ENCODE measurements around the gene RGR. TPM values are rescaled to one million over a fixed set of nuclear protein-coding genes. Genes with fewer than 3 reads are reported as not detected.

Gene RGR
- total RNA-seq, 4 donors from 2014 or later = 1.5 to 3.3 (median 2.8) TPM; not detected in 1

GRCh38 chr10:84294766-84295447 lies 50.1 kb downstream of the RGR start:
- no peak for TF ChIP-seq CTCF (IDR thresholded peaks at IDR 0.05)
- DNase-seq (ENCODE audit: low spot score) = no peak
- no peak for ATAC-seq (ENCODE audit: low FRiP score)

GRCh38 chr10:84296091-84296981 lies 51.5 kb downstream of the RGR start:
- no peak for ATAC-seq (ENCODE audit: low FRiP score)
- no peak for TF ChIP-seq CTCF (IDR thresholded peaks at IDR 0.05)
- DNase-seq (ENCODE audit: low spot score) = no peak

DNA sequence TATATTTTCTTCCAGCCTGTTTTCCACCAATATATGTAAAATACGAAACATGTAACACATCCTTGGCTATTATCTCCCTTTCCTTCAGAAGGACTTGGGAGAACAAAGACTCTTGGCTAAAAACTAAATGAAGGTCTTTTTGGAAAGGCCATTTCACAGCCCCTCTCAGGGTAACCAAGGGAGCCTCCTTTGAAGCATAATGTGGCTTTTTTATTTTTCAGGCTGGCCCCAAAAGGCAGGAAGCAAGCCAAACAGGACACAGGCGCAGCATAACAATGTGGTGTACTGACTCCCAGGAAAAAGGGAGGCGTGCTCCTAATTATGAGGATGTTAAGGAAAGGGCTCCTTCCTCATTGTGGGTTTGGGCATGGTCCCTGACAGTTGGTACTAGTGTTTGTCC lies 53.2 kb downstream of the RGR start:
- TF ChIP-seq CTCF (IDR thresholded peaks at IDR 0.05) = no peak
- DNase-seq (ENCODE audit: low spot score) (no peak), ATAC-seq (ENCODE audit: low FRiP score) (no peak)

DNA sequence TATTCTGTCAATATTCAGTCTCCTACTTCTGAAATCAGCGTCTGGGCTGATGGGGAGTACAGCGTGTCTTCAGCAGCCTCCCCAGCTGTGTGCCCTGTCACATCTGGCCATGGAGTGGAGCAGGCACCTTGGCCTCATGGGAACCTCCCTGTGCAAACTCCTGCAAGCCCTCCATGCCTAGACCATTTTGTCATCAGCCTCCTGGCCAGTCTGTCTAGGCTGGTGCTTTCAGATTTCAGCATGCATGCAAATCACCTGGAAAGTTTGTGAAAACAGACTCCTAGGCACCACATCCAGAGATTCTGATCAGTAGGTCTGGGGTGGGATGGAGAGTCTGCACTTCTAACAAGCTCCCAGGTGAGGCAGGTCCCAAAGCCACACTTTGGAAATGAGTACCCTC lies 57.4 kb downstream of the RGR start:
- DNase-seq (ENCODE audit: low spot score) = no peak
- no peak for TF ChIP-seq CTCF (IDR thresholded peaks at IDR 0.05)
- no peak for ATAC-seq (ENCODE audit: low FRiP score)

GRCh38 chr10:84306751-84307384 lies 62.0 kb downstream of the RGR start:
- no peak for DNase-seq (ENCODE audit: low spot score)
- no peak for ATAC-seq (ENCODE audit: low FRiP score)
- TF ChIP-seq CTCF (IDR thresholded peaks at IDR 0.05) = no peak

GRCh38 chr10:84308021-84308420 lies 63.2 kb downstream of the RGR start:
- TF ChIP-seq CTCF (IDR thresholded peaks at IDR 0.05) = no peak
- DNase-seq (ENCODE audit: low spot score) = no peak
- no peak for ATAC-seq (ENCODE audit: low FRiP score)

Data from omental fat pad (tissue), 4 donors.